Testis (tissue), 3 donors: ENCODE data around the gene SESN3. TPM values are rescaled to one million over a fixed set of nuclear protein-coding genes. Genes with fewer than 3 reads are reported as not detected.

Experiments used
- DNase-seq: peaks from one replicate; pipeline ENCODE4 v3.0.0-alpha.2; 2019
- H3K27ac ChIP-seq, 2 donors: fragments of 200-600 bp; sonication (generic); one replicate each; pipeline ENCODE4 v1.5.1; 2019
- H3K27me3 ChIP-seq: fragments of 200-600 bp; sonication (generic); one replicate; pipeline ENCODE4 v1.5.1; 2019
- H3K36me3 ChIP-seq: fragments of 200-600 bp; sonication (generic); one replicate; pipeline ENCODE4 v1.5.1; 2017; ENCODE audit warnings: low read depth; ENCODE audit errors: missing control alignments
- H3K4me1 ChIP-seq: fragments of 200-600 bp; sonication (generic); one replicate; pipeline ENCODE4 v1.5.1; 2019
- H3K4me3 ChIP-seq, 2 donors: fragments of 200-600 bp; sonication (generic); one replicate each; pipeline ENCODE4 v1.5.1; 2017 to 2019
- H3K9me3 ChIP-seq: fragments of 200-600 bp; sonication (generic); one replicate; pipeline ENCODE4 v1.5.1; 2017
- CTCF ChIP-seq, 3 experiments: fragments of 450-650 bp in 2 of 3; fragments of 200-600 bp in 1 of 3; sonication (generic) in 1 of 3; IDR thresholded peaks; one replicate each; pipeline ENCODE4 v1.5.1; 2016 to 2019; ENCODE audit warnings: antibody characterized with exemption in 3 of 3, mild to moderate bottlenecking in 2 of 3, moderate library complexity in 1 of 3
- POLR2A ChIP-seq: fragments of 450-650 bp; IDR thresholded peaks from one replicate; pipeline ENCODE4 v1.6.1; 2017; ENCODE audit warnings: antibody characterized with exemption, mild to moderate bottlenecking, moderate library complexity
- WGBS, 2 donors: methylation state at CpG; one replicate each; pipeline ENCODE4 v1.1.5; 2018; 5-methylcytosine and 5-hydroxymethylcytosine counted together
- intact Hi-C: fragments of 100-400 bp; cut with DNase I; formaldehyde crosslinking; loops from one replicate; pipeline ENCODE4 v1.15.1; 2023; ENCODE audit warnings: low total_unique reads
- polyA plus RNA-seq: library from polyadenylated mRNA; stranded (reverse); fragments of 350-450 nt; fragmentation: Illumina TruSeq; extraction: RNeasy Lipid Tissue Mini Kit (QIAGEN cat#74804); gene quantifications from one replicate; pipeline ENCODE4 v1.2.3, GENCODE V29; 2014; ENCODE audit warnings: low read depth, low replicate concordance; ENCODE audit not compliant: insufficient read depth
- total RNA-seq, 2 donors: library from RNA; depleted of rRNA; stranded (reverse); fragments of >200 nt; gene quantifications; one replicate each; pipeline ENCODE4 v1.2.3, GENCODE V29; 2016

SESN3 gene
- total and polyA plus RNA-seq, 3 donors from 2014 or later = 27.5 to 106 (median 66.9) TPM

DNA sequence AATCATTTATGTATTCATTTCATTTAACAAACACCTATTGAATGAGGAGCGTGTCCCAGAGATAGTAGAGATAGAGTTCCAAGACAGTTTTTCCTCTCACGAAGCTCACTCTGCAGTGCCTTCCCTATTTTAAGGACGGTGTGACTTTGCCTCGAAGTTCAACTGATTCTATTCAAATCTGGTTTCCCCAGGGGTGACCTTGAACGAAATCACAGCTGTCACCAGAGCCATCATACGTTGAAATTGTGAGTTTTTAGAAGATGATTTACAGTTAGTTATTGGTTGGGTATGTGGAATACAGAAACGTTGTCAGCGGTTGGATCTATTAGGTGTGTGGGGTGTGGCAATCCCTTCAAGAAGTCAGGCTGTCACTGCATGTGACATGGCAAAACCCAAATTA lies 33.9 kb upstream of the SESN3 start:
- intact Hi-C loops = no loop called here

DNA sequence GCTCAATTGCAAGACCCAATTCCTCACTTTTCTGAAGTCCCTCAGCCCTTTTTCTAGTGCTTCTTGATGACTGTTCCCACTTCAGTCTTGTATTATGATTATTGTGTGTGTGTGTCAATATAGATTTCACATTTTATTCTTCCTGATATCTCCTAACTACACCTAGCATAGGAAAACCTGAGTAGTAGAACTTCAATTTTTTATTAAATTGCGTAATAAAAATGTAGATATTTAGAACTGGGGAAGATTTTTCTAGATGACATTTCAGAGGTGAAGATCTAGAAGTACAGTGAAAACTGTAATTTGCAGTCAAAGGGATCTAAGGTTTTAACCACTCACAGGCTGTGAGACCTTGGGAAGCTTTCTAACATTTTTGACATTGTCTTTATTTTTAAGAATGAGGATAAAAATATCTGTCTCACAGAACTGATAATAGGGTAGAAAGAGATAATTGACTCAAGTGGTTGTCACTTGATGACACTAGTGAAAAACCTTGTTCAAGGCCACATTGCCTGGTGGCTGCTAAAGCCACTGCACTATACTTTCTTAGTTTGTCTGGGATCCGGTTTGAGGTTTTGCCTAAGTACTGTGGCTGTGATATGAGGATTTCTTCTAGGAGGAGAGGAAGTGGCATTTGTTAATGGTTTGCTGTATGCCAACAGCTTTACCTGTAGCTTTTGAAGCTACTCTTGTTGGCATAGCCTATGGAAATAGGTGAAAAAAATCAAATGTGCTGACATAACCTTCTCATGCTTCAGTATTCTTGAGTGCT lies 32.2 kb upstream of the SESN3 start:
- intact Hi-C loops = no loop called here
- no peak for DNase-seq
- Histone ChIP-seq H3K9me3 (no peaks in the 10 kb centered on the region), H3K4me1 (peaks cover 8% of the 10 kb centered on the region), H3K36me3 (no peaks in the 10 kb centered on the region), H3K4me3 (no peak overlapping the region), H3K27me3 (no peaks in the 10 kb centered on the region), H3K27ac (no peak overlapping the region)
- 71 to 84% methylated on average over 2 of the region's 2 CpGs for WGBS, 2 donors
- no peak for TF ChIP-seq CTCF (IDR thresholded peaks at IDR 0.05)
- no peak for TF ChIP-seq POLR2A

More for the DNA sequence above, 33.9 kb upstream of the SESN3 start:
- H3K27me3 ChIP-seq = no peaks in the 10 kb centered on the region
- H3K4me1 ChIP-seq = peaks cover 8% of the 10 kb centered on the region
- H3K4me3 ChIP-seq = no peak overlapping the region
- no peaks in the 10 kb centered on the region for H3K9me3 ChIP-seq
- H3K27ac ChIP-seq = no peak overlapping the region
- no peaks in the 10 kb centered on the region for H3K36me3 ChIP-seq
- WGBS, 2 donors = 69 to 79% methylated on average over 8 of the region's 8 CpGs
- DNase-seq = no peak
- TF ChIP-seq POLR2A (no peak), CTCF (IDR thresholded peaks at IDR 0.05) (no peak)

DNA sequence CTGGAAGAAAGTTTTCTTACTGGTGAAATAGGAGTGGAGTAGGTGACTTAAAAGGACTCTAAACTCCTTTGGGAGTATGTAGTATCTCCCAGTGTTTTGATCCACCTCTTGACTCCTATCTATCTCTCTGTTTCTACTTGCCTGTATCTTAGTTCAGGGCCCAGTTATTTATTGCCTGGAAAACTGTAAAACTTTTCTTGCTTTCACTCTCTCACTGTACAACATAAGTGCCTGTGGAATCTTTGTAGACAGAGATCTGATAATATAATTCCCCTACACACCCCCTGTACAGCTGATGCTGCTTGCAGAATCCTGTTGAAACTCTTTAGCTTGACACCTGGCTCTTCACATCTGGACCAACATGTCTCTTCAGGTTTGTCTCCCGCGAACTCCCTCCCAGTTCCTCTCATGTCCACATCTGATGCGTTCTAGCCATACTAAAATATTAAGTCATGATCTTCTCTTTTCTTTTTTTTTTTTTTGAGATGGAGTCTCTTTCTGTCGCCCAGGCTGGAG lies 26.5 kb upstream of the SESN3 start:
- WGBS, 2 donors = 94% methylated on average over 4 of the region's 4 CpGs

DNA sequence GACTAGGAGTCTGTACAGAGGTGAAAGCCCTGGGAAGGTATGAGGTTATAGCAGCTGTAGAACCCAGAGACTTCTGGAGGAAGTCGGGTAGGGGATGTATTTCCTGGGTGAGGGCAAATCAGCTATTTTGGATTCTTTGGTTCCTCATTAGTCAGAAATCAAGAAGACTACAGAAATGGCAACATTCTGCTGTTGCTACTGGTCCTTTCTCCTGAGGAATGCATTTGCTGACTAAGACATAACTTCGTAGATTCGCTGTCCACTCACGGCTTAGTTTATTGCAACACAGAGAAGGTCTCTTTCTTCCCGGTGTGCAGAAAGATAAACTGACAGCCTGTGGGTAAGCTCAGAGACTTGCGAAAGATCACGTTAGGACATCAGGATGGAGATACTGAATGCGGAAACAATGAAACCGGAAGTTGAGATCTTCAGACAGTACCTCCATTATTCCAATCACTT lies 25.3 kb upstream of the SESN3 start:
- no peaks in the 10 kb centered on the region for H3K36me3 ChIP-seq
- intact Hi-C loops = no loop called here
- no peaks in the 10 kb centered on the region for H3K9me3 ChIP-seq
- peak overlapping the region in 1 of 2 donors; percentile 46 for H3K27ac ChIP-seq
- no peaks in the 10 kb centered on the region for H3K27me3 ChIP-seq
- H3K4me3 ChIP-seq = no peak overlapping the region
- no peak for TF ChIP-seq POLR2A
- TF ChIP-seq CTCF (IDR thresholded peaks at IDR 0.05) = no peak
- WGBS, 2 donors = 39 to 52% methylated on average over 9 of the region's 9 CpGs
- DNase-seq = no peak
- H3K4me1 ChIP-seq = peaks cover 16% of the 10 kb centered on the region

More for the DNA sequence above, 26.5 kb upstream of the SESN3 start:
- Histone ChIP-seq H3K27me3 (no peaks in the 10 kb centered on the region), H3K36me3 (no peaks in the 10 kb centered on the region), H3K4me3 (no peak overlapping the region), H3K4me1 (peaks cover 16% of the 10 kb centered on the region), H3K9me3 (no peaks in the 10 kb centered on the region), H3K27ac (no peak overlapping the region)
- TF ChIP-seq POLR2A = no peak
- TF ChIP-seq CTCF (IDR thresholded peaks at IDR 0.05) = no peak
- intact Hi-C loops = no loop called here
- no peak for DNase-seq
